HepG2 (cell line): ENCODE measurements around the gene DCUN1D3. TPM values are rescaled to one million over a fixed set of nuclear protein-coding genes. Genes with fewer than 3 reads are reported as not detected.
A peak's percentile ranks its signal among the peaks of the same experiment; 100 is the strongest.

ENCODE experiments used
- ATAC-seq: fragments of 200-7000 bp; cut with Tn5 transposase; 3 replicates; pipeline ENCODE4 v1.9.1; 2020; ENCODE audit warnings: mild to moderate bottlenecking, moderate library complexity
- BruUV-seq: library from RNA; stranded (reverse); fragments of 400-500 nt; replicated peaks from 2 replicates; lab custom pipeline; 2021; lab: Mats Ljungman, UMichigan
- CTCF ChIA-PET: fragments of 300-600 bp; formaldehyde crosslinking; extraction: SDS; loops from one replicate; lab custom pipeline; 2021; ENCODE audit warnings: low total read pairs, inconsistent platforms, low intra/inter-chr PET ratio; lab: Yijun Ruan, JAX
- POLR2A ChIA-PET: fragments of 350-600 bp; sonication (Branson Sonifier 250); formaldehyde crosslinking; loops from one replicate; lab custom pipeline; 2020; ENCODE audit warnings: antibody characterized with exemption, inconsistent platforms; lab: Yijun Ruan, JAX
- DNase-seq: peaks from one replicate; pipeline ENCODE4 v3.0.0-alpha.2; 2015; ENCODE audit warnings: low spot score
- FAIRE-seq: peaks from 3 replicates; lab custom pipeline; 2011; peaks lifted over from hg19 to GRCh38; lab: Jason Lieb, UNC
- H2AFZ ChIP-seq: one replicate; pipeline ENCODE4 v1.6.1; 2011; ENCODE audit warnings: low read length, inconsistent platforms
- H3K27ac ChIP-seq: fragments of 300-600 bp; 3 replicates; pipeline ENCODE4 v1.8.0; 2011; ENCODE audit warnings: mixed run types, mild to moderate bottlenecking, mixed read lengths, low read length, inconsistent platforms; ENCODE audit not compliant: insufficient read depth; ENCODE audit errors: extremely low read length
- H3K27me3 ChIP-seq, 2 experiments: fragments of 200-600 bp in 1 of 2; 2 replicates in 1 of 2; 3 replicates in 1 of 2; pipeline versions ENCODE4 v1.6.0 to v1.8.0; 2011; ENCODE audit warnings: low read length in 2 of 2, mild to moderate bottlenecking in 2 of 2, moderate library complexity in 2 of 2, inconsistent platforms in 1 of 2; ENCODE audit not compliant: insufficient read depth in 2 of 2, control insufficient read depth in 1 of 2
- H3K36me3 ChIP-seq, 2 experiments: fragments of 200-600 bp in 1 of 2; replicated peaks in 1 of 2; 2 replicates in 1 of 2; 3 replicates in 1 of 2; pipeline versions ENCODE4 v1.5.1 to v1.8.0; 2011; ENCODE audit warnings: low read length in 2 of 2, inconsistent platforms in 1 of 2; ENCODE audit not compliant: insufficient read depth in 2 of 2, control insufficient read depth in 1 of 2
- H3K4me1 ChIP-seq: 2 replicates; pipeline ENCODE4 v1.5.1; 2012; ENCODE audit warnings: low read length, inconsistent platforms; ENCODE audit not compliant: insufficient read depth
- H3K4me2 ChIP-seq: 2 replicates; pipeline ENCODE4 v1.6.0; 2011; ENCODE audit warnings: low read depth, low read length, inconsistent platforms
- H3K4me3 ChIP-seq, 3 experiments: fragments of 200-600 bp in 1 of 3; sonication (generic), shearing (Covaris generic) in 1 of 3; replicated peaks in 1 of 3; 2 replicates each; pipeline ENCODE4 v1.5.1; 2011 to 2016; ENCODE audit warnings: low read length in 3 of 3, inconsistent platforms in 2 of 3, low read depth in 2 of 3, mild to moderate bottlenecking in 2 of 3, control low read depth in 1 of 3, mixed read lengths in 1 of 3; ENCODE audit not compliant: insufficient read depth in 1 of 3
- H3K79me2 ChIP-seq: one replicate; pipeline ENCODE4 v1.6.1; 2011; ENCODE audit warnings: low read length, inconsistent platforms; ENCODE audit not compliant: insufficient read depth
- H3K9ac ChIP-seq: 2 replicates; pipeline ENCODE4 v1.6.0; 2011; ENCODE audit warnings: mild to moderate bottlenecking, low read depth, low read length, inconsistent platforms; ENCODE audit not compliant: insufficient read depth
- H3K9me3 ChIP-seq: 2 replicates; pipeline ENCODE4 v1.5.1; 2012; ENCODE audit warnings: mild to moderate bottlenecking, low read length
- H4K20me1 ChIP-seq: 2 replicates; pipeline ENCODE4 v1.6.0; 2011; ENCODE audit warnings: inconsistent platforms, mild to moderate bottlenecking, low read length, moderate library complexity; ENCODE audit not compliant: insufficient read depth
- CEBPB ChIP-seq: IDR thresholded peaks from 2 replicates; pipeline ENCODE4 v1.6.1; 2011; ENCODE audit warnings: low read depth, low read length, improper control_type of control experiment, borderline replicate concordance
- CSRNP2 ChIP-seq: sonication (generic); formaldehyde crosslinking; conservative IDR thresholded peaks from 2 replicates; pipeline ENCODE4 v1.8.0; 2022; ENCODE audit warnings: low read depth, missing genetic modification reagents
- IRF1 ChIP-seq: sonication (generic); formaldehyde crosslinking; IDR thresholded peaks from 2 replicates; pipeline ENCODE4 v1.4.0; 2020; ENCODE audit warnings: low read depth, mild to moderate bottlenecking, missing genetic modification reagents
- ZSCAN31 ChIP-seq: sonication (generic); formaldehyde crosslinking; IDR thresholded peaks from 2 replicates; pipeline ENCODE4 v1.5.0; 2020; ENCODE audit warnings: low read depth, mild to moderate bottlenecking, missing genetic modification reagents
- WGBS: methylation state at CpG from one replicate; pipeline ENCODE4 v1.1.6; 2017; ENCODE audit warnings: low lambda C conversion rate; 5-methylcytosine and 5-hydroxymethylcytosine counted together
- in situ Hi-C: cut with HindIII; loops from 2 replicates; pipeline ENCODE4 v1.10.0; 2017; ENCODE audit warnings: low pct_unique_long_range_greater_than_20kb; ENCODE audit not compliant: extremely low pct_ligation_motif_present
- intact Hi-C: fragments of 100-400 bp; cut with micrococcal nuclease; formaldehyde crosslinking; loops from one replicate; pipeline ENCODE4 v1.10.0; 2022; ENCODE audit not compliant: unreplicated experiment
- polyA plus RNA-seq, 8 experiments: library from polyadenylated mRNA; depleted of rRNA in 3 of 8; stranded (reverse) in 7 of 8; unstranded in 1 of 8; fragments of >200 nt; fragmentation: Illumina TruSeq in 4 of 8; extraction: Trizol in 4 of 8; gene quantifications; 2 replicates each; pipeline versions ENCODE4 v1.2.1 to v1.2.3, GENCODE V29; 2011 to 2016; ENCODE audit warnings: low read depth in 4 of 8, missing spikeins in 1 of 8, mixed read lengths in 1 of 8; ENCODE audit not compliant: insufficient read depth in 1 of 8
- total RNA-seq, 5 experiments: library from RNA; depleted of rRNA; stranded (reverse); fragments of >200 nt; fragmentation: Illumina TruSeq; extraction: Trizol; gene quantifications; 2 replicates each; pipeline ENCODE4 v1.2.3, GENCODE V29; 2016; ENCODE audit warnings: low read depth in 1 of 5

The DCUN1D3 gene
- total and polyA plus RNA-seq, 2 of the 13 experiments (the other 11 are each of a cell fraction or from before 2014, with no cell fraction given): 5.0 to 19.3 TPM

- in situ Hi-C loops (no loop called here), intact Hi-C loops (no loop called here)
- no peak overlapping the region for H3K4me2 ChIP-seq
- peaks cover 5% of the 10 kb centered on the region in 2 experiments; a peak in 4 of 5 replicates for H3K36me3 ChIP-seq
- no peak overlapping the region for H3K9ac ChIP-seq
- H3K27ac ChIP-seq: no peak overlapping the region
- no peak overlapping the region for H3K4me3 ChIP-seq
- 89% methylated on average over 2 of the region's 2 CpGs for WGBS
- H3K4me1 ChIP-seq: peaks cover 13% of the 10 kb centered on the region
- CTCF ChIA-PET: no interaction called here
- DNase-seq: no peak
- FAIRE-seq: no peak
- no peaks in the 10 kb centered on the region for H4K20me1 ChIP-seq
- TF ChIP-seq IRF1 (CRISPR knock-in tag): no peak
- no peak for TF ChIP-seq ZSCAN31
- peak; percentile 5; the same call in 1 of the 2 replicates for TF ChIP-seq CEBPB
- no peak for TF ChIP-seq CSRNP2 (CRISPR knock-in tag)
- H3K9me3 ChIP-seq: no peaks in the 10 kb centered on the region
- no peaks in the 10 kb centered on the region for H3K27me3 ChIP-seq
- BruUV-seq: no TSS peak
- POLR2A ChIA-PET: interaction anchor here (3.8 kb wide), 1 partner anchor 11 kb away, joined by 17 read pairs; the partner anchor contains the start of genes DCUN1D3 and LYRM1
- H3K79me2 ChIP-seq: no peaks in the 10 kb centered on the region
- H2AFZ ChIP-seq: no peak overlapping the region
- no peak for ATAC-seq
These were observed 10.7 kb upstream of the DCUN1D3 start for GRCh38 chr16:20910781-20911321.
